ENCODE results near the gene RPS6KA5. TPM values are rescaled to one million over a fixed set of nuclear protein-coding genes. Genes with fewer than 3 reads are reported as not detected.

The RPS6KA5 gene
- total and polyA plus RNA-seq, 9 of the 15 experiments (the other 6 are each of a cell fraction or from before 2014, with no cell fraction given): 0.88 to 7.7 (median 4.7) TPM

- no peak for TF ChIP-seq HDAC3 (IDR thresholded peaks at IDR 0.05; ENCODE audit: borderline replicate concordance, partially characterized antibody)
- TF ChIP-seq ZBTB33 (CRISPR knock-in tag; IDR thresholded peaks at IDR 0.05): no peak
- TF ChIP-seq ZNF197 (CRISPR knock-in tag; IDR thresholded peaks at IDR 0.05; ENCODE audit: low read depth): no peak
- no peak for TF ChIP-seq MNT (conservative IDR thresholded peaks at IDR 0.05)
- no peak for TF ChIP-seq ZNF133 (CRISPR knock-in tag; IDR thresholded peaks at IDR 0.05)
- TF ChIP-seq ZNF444 (CRISPR knock-in tag; IDR thresholded peaks at IDR 0.05): no peak
- no peak for TF ChIP-seq ZNF586 (CRISPR knock-in tag; conservative IDR thresholded peaks at IDR 0.05)
- no peak for TF ChIP-seq ESRRB (CRISPR knock-in tag; IDR thresholded peaks at IDR 0.05; ENCODE audit: borderline replicate concordance)
- no peak for TF ChIP-seq ASH1L (IDR thresholded peaks at IDR 0.05; ENCODE audit: borderline replicate concordance, low read depth, partially characterized antibody)
- TF ChIP-seq TRIM28 (IDR thresholded peaks at IDR 0.05): no peak
- TF ChIP-seq KLF6 (CRISPR knock-in tag; IDR thresholded peaks at IDR 0.05; ENCODE audit: borderline replicate concordance): no peak
Observed at GRCh38 chr14:91004987-91005386, 55.5 kb downstream of the RPS6KA5 start (continued).
